ENCODE data around the gene STIP1.

STIP1 gene

GRCh38 chr11:64253043-64253442 is 67.1 kb downstream of the STIP1 start:
- no peak for DNase-seq

- no peak for DNase-seq
These were observed 67.5 kb downstream of the STIP1 start for GRCh38 chr11:64253481-64253880.

All from NCI-H526 (cell line).